GM23338 (cell line): Measurements from ENCODE around the gene ASB2. TPM values are rescaled to one million over a fixed set of nuclear protein-coding genes. Genes with fewer than 3 reads are reported as not detected.

Source experiments
- ATAC-seq: fragments of 200-7000 bp; cut with Tn5 transposase; 3 replicates; pipeline ENCODE4 v1.9.1; 2020
- DNase-seq: peaks from one replicate; pipeline ENCODE4 v3.0.0-alpha.2; 2015; ENCODE audit warnings: low spot score
- H2AFZ ChIP-seq: fragments of 200-600 bp; sonication (generic); 2 replicates; pipeline ENCODE4 v1.8.0; 2016; ENCODE audit warnings: antibody characterized with exemption, mild to moderate bottlenecking, moderate library complexity
- H3F3A ChIP-seq: fragments of 200-600 bp; sonication (generic); replicated peaks from 2 replicates; pipeline ENCODE4 v1.8.0; 2017; ENCODE audit warnings: antibody characterized with exemption, mixed run types, low read depth
- H3K27ac ChIP-seq: fragments of 200-600 bp; sonication (generic); 2 replicates; pipeline ENCODE4 v1.6.1; 2016; ENCODE audit warnings: low read depth
- H3K27me3 ChIP-seq: fragments of 200-600 bp; sonication (generic); 2 replicates; pipeline ENCODE4 v1.8.0; 2016; ENCODE audit warnings: mild to moderate bottlenecking, mixed run types, moderate library complexity; ENCODE audit not compliant: insufficient read depth
- H3K36me3 ChIP-seq: fragments of 200-600 bp; sonication (generic); 2 replicates; pipeline ENCODE4 v1.8.0; 2016; ENCODE audit warnings: mild to moderate bottlenecking; ENCODE audit not compliant: insufficient read depth
- H3K4me1 ChIP-seq: fragments of 200-600 bp; sonication (generic); 2 replicates; pipeline ENCODE4 v1.8.0; 2016; ENCODE audit warnings: mild to moderate bottlenecking, moderate library complexity; ENCODE audit not compliant: insufficient read depth
- H3K4me2 ChIP-seq: fragments of 200-600 bp; sonication (generic); 2 replicates; pipeline ENCODE4 v1.7.1; 2017; ENCODE audit warnings: mixed run types
- H3K4me3 ChIP-seq: fragments of 200-600 bp; sonication (generic); 2 replicates; pipeline ENCODE4 v1.6.1; 2016; ENCODE audit warnings: mixed run types
- H3K79me2 ChIP-seq: fragments of 200-600 bp; sonication (generic); replicated peaks from 2 replicates; pipeline ENCODE4 v1.8.0; 2017; ENCODE audit warnings: mild to moderate bottlenecking; ENCODE audit not compliant: insufficient read depth
- H3K9me2 ChIP-seq: fragments of 200-600 bp; sonication (generic); 2 replicates; pipeline ENCODE4 v1.8.0; 2017; ENCODE audit not compliant: insufficient read depth
- H4K20me1 ChIP-seq: fragments of 200-600 bp; sonication (generic); replicated peaks from 2 replicates; pipeline ENCODE4 v1.8.0; 2017; ENCODE audit warnings: mild to moderate bottlenecking; ENCODE audit not compliant: insufficient read depth
- H3K27ac Mint-ChIP-seq: 2 replicates; pipeline ENCODE4 v1.8.0; 2020; ENCODE audit warnings: inconsistent platforms, mild to moderate bottlenecking, moderate library complexity, mixed read lengths
- H3K27me3 Mint-ChIP-seq: 3 replicates; pipeline ENCODE4 v1.8.0; 2022; ENCODE audit warnings: low read depth, mild to moderate bottlenecking, moderate library complexity, mixed read lengths, inconsistent platforms; ENCODE audit not compliant: insufficient read depth, poor library complexity
- H3K36me3 Mint-ChIP-seq: 3 replicates; pipeline ENCODE4 v1.8.0; 2021; ENCODE audit warnings: low read depth, mild to moderate bottlenecking, inconsistent platforms, moderate library complexity, mixed read lengths
- H3K4me1 Mint-ChIP-seq: 3 replicates; pipeline ENCODE4 v1.8.0; 2020; ENCODE audit warnings: mild to moderate bottlenecking, inconsistent platforms, mixed read lengths
- H3K4me3 Mint-ChIP-seq: 3 replicates; pipeline ENCODE4 v1.8.0; 2021; ENCODE audit warnings: moderate library complexity, mild to moderate bottlenecking, inconsistent platforms, mixed read lengths
- H3K9me3 Mint-ChIP-seq: 3 replicates; pipeline ENCODE4 v1.8.0; 2020; ENCODE audit warnings: moderate library complexity, mild to moderate bottlenecking, inconsistent platforms, mixed read lengths
- CREB1 ChIP-seq: fragments of 250-450 bp; sonication (Bioruptor Pico); IDR thresholded peaks from 2 replicates; pipeline ENCODE4 v1.5.0; 2020; ENCODE audit warnings: low read depth, mild to moderate bottlenecking, moderate library complexity
- CTCF ChIP-seq, 2 experiments: fragments of 200-600 bp in 1 of 2; sonication (generic) in 1 of 2; conservative IDR thresholded peaks; 2 replicates each; pipeline versions ENCODE4 v1.5.1 to v1.6.1; 2016 to 2017; ENCODE audit warnings: antibody characterized with exemption in 2 of 2, low read depth in 2 of 2, mild to moderate bottlenecking in 2 of 2, moderate library complexity in 1 of 2
- ETS1 ChIP-seq: IDR thresholded peaks from 2 replicates; pipeline ENCODE4 v1.6.1; 2016; ENCODE audit warnings: antibody characterized with exemption
- EZH2 ChIP-seq: fragments of 200-600 bp; sonication (generic); IDR thresholded peaks from one replicate; pipeline ENCODE4 v1.8.0; 2017; ENCODE audit warnings: antibody characterized with exemption, mild to moderate bottlenecking, low read depth; ENCODE audit not compliant: unreplicated experiment
- EZH2phosphoT487 ChIP-seq: fragments of 200-600 bp; sonication (generic); IDR thresholded peaks from one replicate; pipeline ENCODE4 v1.8.1; 2018; ENCODE audit warnings: antibody characterized with exemption; ENCODE audit not compliant: unreplicated experiment
- JUNB ChIP-seq: IDR thresholded peaks from one replicate; pipeline ENCODE4 v1.6.1; 2016; ENCODE audit warnings: antibody characterized with exemption; ENCODE audit not compliant: unreplicated experiment
- NANOG ChIP-seq: IDR thresholded peaks from 2 replicates; pipeline ENCODE4 v1.6.1; 2016; ENCODE audit warnings: antibody characterized with exemption, borderline replicate concordance
- POLR2AphosphoS5 ChIP-seq: IDR thresholded peaks from 2 replicates; pipeline ENCODE4 v1.6.1; 2016; ENCODE audit warnings: antibody characterized with exemption, low read depth
- REST ChIP-seq: IDR thresholded peaks from one replicate; pipeline ENCODE4 v1.6.1; 2018; ENCODE audit warnings: antibody characterized with exemption; ENCODE audit not compliant: unreplicated experiment
- STAT1 ChIP-seq: IDR thresholded peaks from one replicate; pipeline ENCODE4 v1.6.1; 2016; ENCODE audit warnings: antibody characterized with exemption; ENCODE audit not compliant: unreplicated experiment
- ZNF114 ChIP-seq: fragments of 250-450 bp; sonication (Bioruptor Pico); IDR thresholded peaks from 2 replicates; pipeline ENCODE4 v1.5.0; 2020; ENCODE audit warnings: mild to moderate bottlenecking, moderate library complexity
- ZNF331 ChIP-seq: fragments of 250-450 bp; sonication (Bioruptor Pico); IDR thresholded peaks from 2 replicates; pipeline ENCODE4 v1.5.0; 2020; ENCODE audit warnings: low read depth, mild to moderate bottlenecking, moderate library complexity
- ZNF462 ChIP-seq: fragments of 250-450 bp; sonication (Bioruptor Pico); IDR thresholded peaks from 2 replicates; pipeline ENCODE4 v1.5.0; 2020; ENCODE audit warnings: mild to moderate bottlenecking, moderate library complexity
- polyA plus RNA-seq: library from polyadenylated mRNA; unstranded; fragments of >200 nt; fragmentation: Nextera tagmentation; extraction: Ambion mirVana; gene quantifications from 2 replicates; pipeline ENCODE4 v1.2.1, GENCODE V29; 2016
- total RNA-seq: library from RNA; depleted of rRNA; stranded (reverse); fragments of >200 nt; shearing (Covaris generic); gene quantifications from 2 replicates; pipeline ENCODE4 v1.2.3, GENCODE V29; 2014

The ASB2 gene
- total and polyA plus RNA-seq, 2 experiments from 2014 or later = 1.2 to 1.7 TPM

- no peak for DNase-seq
- Histone ChIP-seq H3K9me2 (no peaks in the 10 kb centered on the region), H2AFZ (no peak overlapping the region), H3K4me2 (no peak overlapping the region), H4K20me1 (no peaks in the 10 kb centered on the region), H3K27ac (no peak overlapping the region), H3K27me3 (no peaks in the 10 kb centered on the region), H3K36me3 (no peaks in the 10 kb centered on the region), H3K4me1 (no peaks in the 10 kb centered on the region), H3K79me2 (no peaks in the 10 kb centered on the region), H3K4me3 (no peak overlapping the region), H3F3A (no peaks in the 10 kb centered on the region)
- TF ChIP-seq ZNF331 (CRISPR knock-in tag) = no peak
- no peak for TF ChIP-seq ZNF114 (CRISPR knock-in tag)
- no peak for TF ChIP-seq CTCF (conservative IDR thresholded peaks at IDR 0.05; ENCODE audit: low read depth in 2 of 2)
- TF ChIP-seq ZNF462 (CRISPR knock-in tag) = no peak
- no peak for TF ChIP-seq CREB1 (CRISPR knock-in tag)
- TF ChIP-seq ETS1 = no peak
- TF ChIP-seq NANOG = no peak
- no peak for TF ChIP-seq POLR2AphosphoS5
- no peak for TF ChIP-seq JUNB
- no peak for TF ChIP-seq STAT1
- TF ChIP-seq EZH2 = no peak
- TF ChIP-seq EZH2phosphoT487 = no peak
- no peak for TF ChIP-seq REST
- no peaks in the 10 kb centered on the region; the same call in 2 of the 3 replicates for H3K9me3 Mint-ChIP-seq
- no peaks in the 10 kb centered on the region for H3K36me3 Mint-ChIP-seq
- peaks cover 5% of the 10 kb centered on the region for H3K27me3 Mint-ChIP-seq
- H3K27ac Mint-ChIP-seq = no peak overlapping the region
- peaks cover 27% of the 10 kb centered on the region for H3K4me1 Mint-ChIP-seq
- no peak for ATAC-seq
- no peak overlapping the region for H3K4me3 Mint-ChIP-seq
These were observed 44.6 kb upstream of the ASB2 start for GRCh38 chr14:94021001-94021400.
